Stimulated activated CD4-positive, alpha-beta T cell treated with anti-CD3 and anti-CD28 coated beads, Interleukin-12 subunit alpha, Interleukin-12 subunit beta, amount 100 ng/mL, for 48 hours (primary cell): ENCODE measurements around the gene MAP3K5.
"Not testable (repeated sequence)": the region's sequence is repeated elsewhere in the genome, so short reads cannot be mapped to it uniquely, and the experiment has no call there.

Source experiments
- DNase-seq, 3 donors: peaks; one replicate each; pipeline ENCODE4 v3.0.0-alpha.2; 2020; ENCODE audit warnings: low read depth in 2 of 3, low spot score in 1 of 3

The MAP3K5 gene

GRCh38 chr6:136587527-136587926 is 204.8 kb downstream of the MAP3K5 start:
- DNase-seq: no peak

GRCh38 chr6:136586295-136586694 is 206.0 kb downstream of the MAP3K5 start:
- no peak for DNase-seq

GRCh38 chr6:136585523-136585922 is 206.8 kb downstream of the MAP3K5 start:
- DNase-seq: not testable (repeated sequence)

GRCh38 chr6:136584290-136584689 is 208.0 kb downstream of the MAP3K5 start:
- DNase-seq: not testable (repeated sequence)

- DNase-seq: no peak
Measured at GRCh38 chr6:136582711-136583471, 209.4 kb downstream of the MAP3K5 start.

GRCh38 chr6:136579800-136580199 is 212.5 kb downstream of the MAP3K5 start:
- DNase-seq: no peak

GRCh38 chr6:136576821-136577220 is 215.5 kb downstream of the MAP3K5 start:
- no peak for DNase-seq

GRCh38 chr6:136571496-136571895 is 220.8 kb downstream of the MAP3K5 start:
- no peak for DNase-seq

GRCh38 chr6:136571065-136571464 is 221.2 kb downstream of the MAP3K5 start:
- no peak for DNase-seq

GRCh38 chr6:136568129-136568528 is 224.1 kb downstream of the MAP3K5 start:
- no peak for DNase-seq

- no peak for DNase-seq
Measured at GRCh38 chr6:136567688-136568087, 224.6 kb downstream of the MAP3K5 start.

GRCh38 chr6:136566851-136567250 is 225.4 kb downstream of the MAP3K5 start:
- no peak for DNase-seq

GRCh38 chr6:136566007-136566487 is 226.2 kb downstream of the MAP3K5 start:
- DNase-seq: no peak

- DNase-seq: no peak
Measured at GRCh38 chr6:136564180-136564579, 228.1 kb downstream of the MAP3K5 start.

- no peak for DNase-seq
Measured at GRCh38 chr6:136563386-136564152, 228.7 kb downstream of the MAP3K5 start.

GRCh38 chr6:136562211-136562610 is 230.1 kb downstream of the MAP3K5 start:
- DNase-seq: no peak

GRCh38 chr6:136553166-136553787 is 239.0 kb downstream of the MAP3K5 start:
- no peak for DNase-seq

- DNase-seq: no peak
Measured at GRCh38 chr6:136552054-136552453, 240.2 kb downstream of the MAP3K5 start.

GRCh38 chr6:136551103-136551502 is 241.2 kb downstream of the MAP3K5 start:
- DNase-seq: no peak

- peak; percentile 33 to 51 (median 37) for DNase-seq
Measured at GRCh38 chr6:136550330-136551071, 241.8 kb downstream of the MAP3K5 start, which contains the start of gene MAP7. MAP7 (minus strand) TSS chr6:136550422; CDS start chr6:136550408, 14 bp downstream.

- no peak for DNase-seq
Measured at GRCh38 chr6:136550045-136550329, 242.3 kb downstream of the MAP3K5 start.
